Measurements from ENCODE around the gene SAYSD1. TPM values are rescaled to one million over a fixed set of nuclear protein-coding genes. Genes with fewer than 3 reads are reported as not detected.

SAYSD1 gene
- total RNA-seq, 1 experiment from 2014 or later, result 9.4 TPM

GRCh38 chr6:39091220-39091619 is 23.8 kb downstream of the SAYSD1 start:
- Histone ChIP-seq H2AFZ (ENCODE audit: low read length) (no peak overlapping the region), H4K20me1 (ENCODE audit: control insufficient read depth, insufficient read depth, insufficient read length) (no peaks in the 10 kb centered on the region), H4K5ac (ENCODE audit: insufficient read length, low read depth, low read length) (no peak overlapping the region), H3K23me2 (ENCODE audit: insufficient read length, low read depth, low read length, poor library complexity, severe bottlenecking) (no peaks in the 10 kb centered on the region), H3K23ac (ENCODE audit: insufficient read length, low read depth, low read length) (no peak overlapping the region), H3K4me2 (ENCODE audit: insufficient read depth, insufficient read length, low read length) (no peak overlapping the region), H3K4me1 (ENCODE audit: insufficient read depth, low read length) (peaks cover 6% of the 10 kb centered on the region), H3K79me1 (ENCODE audit: insufficient read depth, low read depth, low read length, poor library complexity, severe bottlenecking) (no peaks in the 10 kb centered on the region), H3K9ac (ENCODE audit: extremely low read depth, insufficient read length, low read length) (no peak overlapping the region), H3K4ac (ENCODE audit: low read depth, low read length) (no peak overlapping the region), H2BK120ac (ENCODE audit: low read depth, low read length, poor library complexity, severe bottlenecking) (no peak overlapping the region), H3K18ac (ENCODE audit: insufficient read length, low read depth, low read length) (no peak overlapping the region), H3K14ac (ENCODE audit: insufficient read depth, low read length) (no peak overlapping the region), H2BK20ac (ENCODE audit: low read depth, low read length, poor library complexity, severe bottlenecking) (no peak overlapping the region), H2AK5ac (ENCODE audit: insufficient read length, low read length) (no peak overlapping the region), H2BK5ac (ENCODE audit: insufficient read length, low read length) (no peak overlapping the region), H3K27ac (ENCODE audit: insufficient read length, low read depth, low read length) (no peak overlapping the region), H3K9me3 (ENCODE audit: control insufficient read depth, low read depth, low read length) (no peaks in the 10 kb centered on the region), H3K56ac (ENCODE audit: insufficient read length, low read depth, low read length) (no peak overlapping the region), H3K79me2 (ENCODE audit: insufficient read depth, low read length) (no peaks in the 10 kb centered on the region), H3K27me3 (ENCODE audit: insufficient read depth, low read length) (no peaks in the 10 kb centered on the region), H4K8ac (replicated peaks; ENCODE audit: insufficient read length, low read depth, low read length) (no peak overlapping the region), H2BK15ac (ENCODE audit: low read depth, low read length) (no peak overlapping the region), H4K91ac (ENCODE audit: insufficient read length, low read depth, low read length) (no peak overlapping the region), H2BK12ac (ENCODE audit: insufficient read length, low read depth, low read length) (no peak overlapping the region), H3T11ph (ENCODE audit: low read length) (no peak overlapping the region)
- WGBS (ENCODE audit: extremely low coverage, insufficient read length, low lambda C conversion rate), result no CpG with 5 or more reads among the region's 7 CpGs
- Mint-ChIP-seq H3K9me3 (no peaks in the 10 kb centered on the region), H3K27ac (no peak overlapping the region), H3K36me3 (ENCODE audit: insufficient read depth in 1 of 3, low read depth in 3 of 3) (no peaks in the 10 kb centered on the region), H3K27me3 (ENCODE audit: low read depth) (peaks cover 9% of the 10 kb centered on the region), H3K4me3 (no peak overlapping the region), H3K4me1 (peaks cover 50 to 64% of the 10 kb centered on the region in 2 experiments)
- no peak for DNase-seq
- no peak for TF ChIP-seq CTCF (conservative IDR thresholded peaks at IDR 0.05)

Data from H9 (cell line).